NCI-H1105 (cell line): ENCODE measurements around the gene OR14I1.
"Not testable (repeated sequence)": the region's sequence is repeated elsewhere in the genome, so short reads cannot be mapped to it uniquely, and the experiment has no call there.

Experiments
- DNase-seq: peaks from one replicate; lab custom pipeline; 2025; lab: John Stamatoyannopoulos, UW

OR14I1 gene

DNA sequence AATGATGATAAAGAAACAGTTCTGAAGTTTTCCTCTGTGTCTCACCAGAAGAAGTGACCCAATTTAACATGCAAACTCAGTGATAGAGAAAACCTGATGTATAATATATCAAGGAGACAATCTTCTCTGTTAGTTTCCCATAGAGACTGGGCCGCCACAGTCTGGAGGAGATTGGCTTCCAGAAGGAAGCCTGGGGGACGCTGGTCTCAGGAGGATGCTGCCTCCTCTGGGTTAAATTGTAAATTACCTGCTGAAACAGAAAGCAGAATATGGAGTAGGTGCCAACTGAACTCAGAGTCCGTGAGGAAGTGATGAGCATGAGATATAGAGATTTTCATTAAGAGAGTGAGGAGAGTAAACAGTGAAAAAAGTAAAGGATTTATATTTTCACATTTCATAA is 15.8 kb downstream of the OR14I1 start:
- DNase-seq, result no peak

DNA sequence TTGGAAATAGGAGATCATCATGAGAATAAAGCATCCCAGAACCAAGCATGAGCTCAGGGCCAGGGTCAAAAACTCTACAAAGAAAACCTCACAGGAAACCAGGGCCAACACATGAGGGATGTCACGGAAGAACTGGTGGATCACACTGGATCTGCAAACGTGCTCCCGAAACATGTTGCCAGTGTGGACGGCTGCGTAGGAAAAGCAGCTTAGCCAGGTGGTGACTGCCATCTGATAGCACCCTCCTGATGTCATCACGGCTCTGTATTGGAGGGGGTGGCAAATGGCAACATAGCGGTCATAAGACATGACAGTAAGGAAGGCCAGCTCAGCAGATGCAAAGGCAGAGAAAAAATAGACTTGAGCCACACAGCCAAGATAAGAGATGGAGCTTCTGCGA is 20.9 kb downstream of the OR14I1 start:
- no peak for DNase-seq

DNA sequence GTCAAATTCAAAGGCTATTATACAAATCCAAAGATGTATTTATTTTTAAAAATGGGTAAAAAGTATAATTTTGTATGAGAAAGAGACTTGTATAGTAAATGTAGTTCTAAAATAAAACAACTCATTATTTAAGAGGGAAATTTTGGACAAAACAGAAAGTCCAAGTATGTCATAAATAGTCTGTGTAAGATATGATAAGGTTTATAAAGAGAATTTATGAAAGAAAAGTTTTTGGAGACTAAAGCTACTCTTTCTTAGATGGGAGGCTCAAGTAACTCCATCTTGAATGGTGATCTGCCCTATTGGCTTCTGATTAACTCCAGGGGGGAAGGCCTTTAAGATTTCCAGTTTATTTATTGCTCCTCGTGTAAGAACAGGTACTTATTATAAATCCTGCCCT is 32.6 kb downstream of the OR14I1 start:
- DNase-seq, result no peak

DNA sequence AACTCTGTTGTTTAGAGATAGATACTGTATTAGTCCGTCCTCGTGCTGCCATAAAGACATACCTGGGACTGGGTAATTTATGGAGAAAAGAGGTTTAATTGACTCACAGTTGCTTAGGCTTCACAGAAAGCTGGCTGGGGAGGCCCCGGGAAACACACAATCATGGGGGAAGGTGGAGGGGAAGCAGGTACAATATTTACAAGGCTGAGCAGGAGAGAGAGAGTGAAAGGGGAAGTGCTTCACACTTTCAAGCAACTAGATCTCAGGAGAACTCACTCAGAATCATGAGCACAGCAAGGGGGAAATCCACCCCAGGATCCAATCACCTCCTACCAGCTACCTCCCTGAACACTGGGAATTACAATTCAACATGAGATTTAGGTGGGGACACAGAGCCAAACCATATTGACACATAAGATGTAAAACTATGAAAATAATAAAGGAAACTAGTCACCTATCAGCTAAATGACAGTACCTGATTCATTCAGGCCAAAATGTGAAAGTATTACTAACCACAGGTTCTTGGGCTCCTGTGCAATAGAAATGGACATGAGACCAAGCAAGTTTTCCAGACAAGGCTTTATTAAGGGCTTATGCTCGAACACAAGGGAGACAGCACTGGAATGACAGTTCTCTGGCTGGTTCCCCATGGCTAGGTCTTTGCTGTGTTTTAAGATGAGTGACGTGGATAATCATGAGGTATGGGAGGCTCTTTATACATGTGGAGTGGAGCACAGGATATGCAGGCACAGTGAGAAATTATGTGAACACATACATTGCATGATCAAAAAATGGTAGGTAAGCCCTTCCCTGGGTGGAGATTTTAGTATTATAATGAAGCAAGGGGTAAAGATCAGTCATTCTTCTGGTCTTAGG is 38.9 kb downstream of the OR14I1 start:
- DNase-seq, result not testable (repeated sequence)

DNA sequence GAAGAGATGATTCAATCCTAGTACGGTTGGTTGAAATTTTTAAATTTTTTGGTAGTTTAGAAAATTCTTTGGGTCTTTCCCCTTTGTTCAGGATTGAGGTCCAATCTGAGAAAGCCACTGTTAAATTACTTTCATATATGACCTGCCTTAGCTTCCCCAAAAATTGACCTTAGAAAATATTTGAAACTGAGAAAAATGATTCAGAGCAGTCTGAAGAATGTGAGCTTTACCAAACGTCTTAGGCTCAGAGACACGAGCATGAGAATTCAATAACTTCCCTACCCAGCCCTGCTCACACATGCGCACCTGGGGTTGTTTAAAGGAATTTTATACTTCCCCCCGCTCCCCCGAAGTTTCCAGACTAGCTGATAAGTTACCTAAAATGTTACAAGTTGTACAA is 45.8 kb downstream of the OR14I1 start:
- not testable (repeated sequence) for DNase-seq

DNA sequence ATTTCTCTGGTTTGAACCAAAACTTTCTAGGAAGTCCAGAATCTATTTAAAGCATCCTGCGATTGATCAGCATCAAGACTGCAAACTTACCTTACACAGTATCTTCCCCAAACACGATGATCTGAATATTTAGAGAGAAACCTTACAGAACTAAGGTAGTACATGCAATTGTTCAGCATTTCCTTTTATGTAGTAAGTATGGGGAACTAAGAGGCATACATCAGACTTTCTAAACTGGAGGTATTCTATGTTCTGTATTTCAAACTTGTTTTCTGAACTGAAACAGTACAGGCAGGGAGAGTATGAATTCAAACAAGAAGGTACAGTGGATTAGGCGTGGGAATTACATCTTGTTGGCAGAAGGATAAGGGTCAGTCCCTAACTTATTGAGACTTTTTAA is 47.2 kb downstream of the OR14I1 start, which contains the start of gene OR2T27:
OR2T27 (minus strand) TSS at position 175 of the 400 bp plus-strand sequence. CDS start 4,644 bp downstream, outside the sequence.
- DNase-seq, result not testable (repeated sequence)
